ENCODE data around the gene TTLL13. TPM values are rescaled to one million over a fixed set of nuclear protein-coding genes. Genes with fewer than 3 reads are reported as not detected.

Gene TTLL13
- total and polyA plus RNA-seq, 9 of the 15 experiments (the other 6 are each of a cell fraction or from before 2014, with no cell fraction given): 0.05 to 0.24 (median 0.11) TPM; not detected in 1

DNA sequence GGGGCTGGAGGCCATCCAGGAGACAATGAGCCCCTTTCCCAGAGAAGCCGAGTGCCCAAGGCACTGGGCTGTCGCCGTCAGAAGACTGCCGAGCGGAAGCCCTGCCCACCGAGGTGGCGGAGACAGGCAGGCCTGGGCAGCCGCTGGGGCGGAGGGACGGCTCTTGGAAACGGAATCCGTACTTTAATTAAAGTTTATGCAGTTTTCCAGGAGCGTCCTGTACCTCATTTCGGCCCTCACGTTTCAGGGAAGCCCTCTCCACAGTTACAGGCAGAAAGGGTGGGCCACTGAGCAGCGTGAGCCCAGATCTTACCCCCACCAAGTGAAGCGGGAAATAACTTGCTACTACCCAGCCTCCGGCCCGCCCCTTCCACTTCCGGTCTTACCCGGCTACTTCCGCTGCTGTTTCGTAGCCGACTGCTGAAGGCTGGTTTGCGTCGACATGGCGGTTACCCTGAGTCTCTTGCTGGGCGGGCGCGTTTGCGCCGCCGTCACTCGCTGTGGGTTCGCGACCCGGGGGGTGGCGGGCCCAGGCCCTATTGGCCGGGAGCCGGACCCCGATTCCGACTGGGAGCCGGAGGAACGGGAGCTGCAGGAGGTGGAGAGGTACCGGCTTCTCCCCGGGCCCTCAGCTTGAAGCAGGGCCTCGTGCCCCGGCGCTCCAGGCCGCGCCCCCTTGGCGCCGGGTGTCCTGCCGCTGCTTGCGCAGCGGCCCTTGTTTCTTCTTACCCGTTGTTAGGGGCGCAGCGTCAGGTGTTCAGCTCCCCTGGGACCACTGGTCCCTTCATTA lies 16.1 kb downstream of the TTLL13 start, which contains the start of gene NGRN (continued):
- TF ChIP-seq, protein P1, sequence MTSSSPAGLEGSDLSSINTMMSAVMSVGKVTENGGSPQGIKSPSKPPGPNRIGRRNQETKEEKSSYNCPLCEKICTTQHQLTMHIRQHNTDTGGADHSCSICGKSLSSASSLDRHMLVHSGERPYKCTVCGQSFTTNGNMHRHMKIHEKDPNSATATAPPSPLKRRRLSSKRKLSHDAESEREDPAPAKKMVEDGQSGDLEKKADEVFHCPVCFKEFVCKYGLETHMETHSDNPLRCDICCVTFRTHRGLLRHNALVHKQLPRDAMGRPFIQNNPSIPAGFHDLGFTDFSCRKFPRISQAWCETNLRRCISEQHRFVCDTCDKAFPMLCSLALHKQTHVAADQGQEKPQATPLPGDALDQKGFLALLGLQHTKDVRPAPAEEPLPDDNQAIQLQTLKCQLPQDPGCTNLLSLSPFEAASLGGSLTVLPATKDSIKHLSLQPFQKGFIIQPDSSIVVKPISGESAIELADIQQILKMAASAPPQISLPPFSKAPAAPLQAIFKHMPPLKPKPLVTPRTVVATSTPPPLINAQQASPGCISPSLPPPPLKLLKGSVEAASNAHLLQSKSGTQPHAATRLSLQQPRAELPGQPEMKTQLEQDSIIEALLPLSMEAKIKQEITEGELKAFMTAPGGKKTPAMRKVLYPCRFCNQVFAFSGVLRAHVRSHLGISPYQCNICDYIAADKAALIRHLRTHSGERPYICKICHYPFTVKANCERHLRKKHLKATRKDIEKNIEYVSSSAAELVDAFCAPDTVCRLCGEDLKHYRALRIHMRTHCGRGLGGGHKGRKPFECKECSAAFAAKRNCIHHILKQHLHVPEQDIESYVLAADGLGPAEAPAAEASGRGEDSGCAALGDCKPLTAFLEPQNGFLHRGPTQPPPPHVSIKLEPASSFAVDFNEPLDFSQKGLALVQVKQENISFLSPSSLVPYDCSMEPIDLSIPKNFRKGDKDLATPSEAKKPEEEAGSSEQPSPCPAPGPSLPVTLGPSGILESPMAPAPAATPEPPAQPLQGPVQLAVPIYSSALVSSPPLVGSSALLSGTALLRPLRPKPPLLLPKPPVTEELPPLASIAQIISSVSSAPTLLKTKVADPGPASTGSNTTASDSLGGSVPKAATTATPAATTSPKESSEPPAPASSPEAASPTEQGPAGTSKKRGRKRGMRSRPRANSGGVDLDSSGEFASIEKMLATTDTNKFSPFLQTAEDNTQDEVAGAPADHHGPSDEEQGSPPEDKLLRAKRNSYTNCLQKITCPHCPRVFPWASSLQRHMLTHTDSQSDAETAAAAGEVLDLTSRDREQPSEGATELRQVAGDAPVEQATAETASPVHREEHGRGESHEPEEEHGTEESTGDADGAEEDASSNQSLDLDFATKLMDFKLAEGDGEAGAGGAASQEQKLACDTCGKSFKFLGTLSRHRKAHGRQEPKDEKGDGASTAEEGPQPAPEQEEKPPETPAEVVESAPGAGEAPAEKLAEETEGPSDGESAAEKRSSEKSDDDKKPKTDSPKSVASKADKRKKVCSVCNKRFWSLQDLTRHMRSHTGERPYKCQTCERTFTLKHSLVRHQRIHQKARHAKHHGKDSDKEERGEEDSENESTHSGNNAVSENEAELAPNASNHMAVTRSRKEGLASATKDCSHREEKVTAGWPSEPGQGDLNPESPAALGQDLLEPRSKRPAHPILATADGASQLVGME (CRISPR knock-in tag; IDR thresholded peaks at IDR 0.05): no peak; the same call in 1 of the 2 replicates
- TF ChIP-seq PHB (CRISPR knock-in tag; IDR thresholded peaks at IDR 0.05) (0 out of 2 replicates have a peak, but pooled peaks have one; percentile 34), ETV5 (CRISPR knock-in tag; IDR thresholded peaks at IDR 0.05; ENCODE audit: low read depth) (peak; percentile 83), ZNF668 (CRISPR knock-in tag; IDR thresholded peaks at IDR 0.05) (no peak), ZNF133 (CRISPR knock-in tag; IDR thresholded peaks at IDR 0.05) (no peak), BCL6 (CRISPR knock-in tag; IDR thresholded peaks at IDR 0.05) (no peak), YY1 (IDR thresholded peaks at IDR 0.05; ENCODE audit: borderline replicate concordance in 1 of 3, control insufficient read depth in 1 of 3, extremely low read depth in 1 of 3, insufficient read depth in 3 of 3, insufficient read length in 1 of 3, insufficient replicate concordance in 2 of 3, low read depth in 1 of 3, low read length in 2 of 3) (peak; percentile 10 to 91 (median 84)), HOXB6 (CRISPR knock-in tag; IDR thresholded peaks at IDR 0.05; ENCODE audit: borderline replicate concordance) (no peak), ZNF239 (CRISPR knock-in tag; IDR thresholded peaks at IDR 0.05) (no peak), C11orf30 (IDR thresholded peaks at IDR 0.05; ENCODE audit: low read depth) (peak; percentile 66), NFIX (CRISPR knock-in tag; IDR thresholded peaks at IDR 0.05; ENCODE audit: low read depth) (no peak), SRSF1 (IDR thresholded peaks at IDR 0.05; ENCODE audit: low read depth, low read length) (no peak)
- TF ChIP-seq, protein P2, sequence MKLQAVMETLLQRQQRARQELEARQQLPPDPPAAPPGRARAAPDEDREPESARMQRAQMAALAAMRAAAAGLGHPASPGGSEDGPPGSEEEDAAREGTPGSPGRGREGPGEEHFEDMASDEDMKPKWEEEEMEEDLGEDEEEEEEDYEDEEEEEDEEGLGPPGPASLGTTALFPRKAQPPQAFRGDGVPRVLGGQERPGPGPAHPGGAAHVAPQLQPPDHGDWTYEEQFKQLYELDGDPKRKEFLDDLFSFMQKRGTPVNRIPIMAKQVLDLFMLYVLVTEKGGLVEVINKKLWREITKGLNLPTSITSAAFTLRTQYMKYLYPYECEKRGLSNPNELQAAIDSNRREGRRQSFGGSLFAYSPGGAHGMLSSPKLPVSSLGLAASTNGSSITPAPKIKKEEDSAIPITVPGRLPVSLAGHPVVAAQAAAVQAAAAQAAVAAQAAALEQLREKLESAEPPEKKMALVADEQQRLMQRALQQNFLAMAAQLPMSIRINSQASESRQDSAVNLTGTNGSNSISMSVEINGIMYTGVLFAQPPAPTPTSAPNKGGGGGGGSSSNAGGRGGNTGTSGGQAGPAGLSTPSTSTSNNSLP (IDR thresholded peaks at IDR 0.05; ENCODE audit: borderline replicate concordance, low read depth, low read length): no peak
- TF ChIP-seq, protein P3, sequence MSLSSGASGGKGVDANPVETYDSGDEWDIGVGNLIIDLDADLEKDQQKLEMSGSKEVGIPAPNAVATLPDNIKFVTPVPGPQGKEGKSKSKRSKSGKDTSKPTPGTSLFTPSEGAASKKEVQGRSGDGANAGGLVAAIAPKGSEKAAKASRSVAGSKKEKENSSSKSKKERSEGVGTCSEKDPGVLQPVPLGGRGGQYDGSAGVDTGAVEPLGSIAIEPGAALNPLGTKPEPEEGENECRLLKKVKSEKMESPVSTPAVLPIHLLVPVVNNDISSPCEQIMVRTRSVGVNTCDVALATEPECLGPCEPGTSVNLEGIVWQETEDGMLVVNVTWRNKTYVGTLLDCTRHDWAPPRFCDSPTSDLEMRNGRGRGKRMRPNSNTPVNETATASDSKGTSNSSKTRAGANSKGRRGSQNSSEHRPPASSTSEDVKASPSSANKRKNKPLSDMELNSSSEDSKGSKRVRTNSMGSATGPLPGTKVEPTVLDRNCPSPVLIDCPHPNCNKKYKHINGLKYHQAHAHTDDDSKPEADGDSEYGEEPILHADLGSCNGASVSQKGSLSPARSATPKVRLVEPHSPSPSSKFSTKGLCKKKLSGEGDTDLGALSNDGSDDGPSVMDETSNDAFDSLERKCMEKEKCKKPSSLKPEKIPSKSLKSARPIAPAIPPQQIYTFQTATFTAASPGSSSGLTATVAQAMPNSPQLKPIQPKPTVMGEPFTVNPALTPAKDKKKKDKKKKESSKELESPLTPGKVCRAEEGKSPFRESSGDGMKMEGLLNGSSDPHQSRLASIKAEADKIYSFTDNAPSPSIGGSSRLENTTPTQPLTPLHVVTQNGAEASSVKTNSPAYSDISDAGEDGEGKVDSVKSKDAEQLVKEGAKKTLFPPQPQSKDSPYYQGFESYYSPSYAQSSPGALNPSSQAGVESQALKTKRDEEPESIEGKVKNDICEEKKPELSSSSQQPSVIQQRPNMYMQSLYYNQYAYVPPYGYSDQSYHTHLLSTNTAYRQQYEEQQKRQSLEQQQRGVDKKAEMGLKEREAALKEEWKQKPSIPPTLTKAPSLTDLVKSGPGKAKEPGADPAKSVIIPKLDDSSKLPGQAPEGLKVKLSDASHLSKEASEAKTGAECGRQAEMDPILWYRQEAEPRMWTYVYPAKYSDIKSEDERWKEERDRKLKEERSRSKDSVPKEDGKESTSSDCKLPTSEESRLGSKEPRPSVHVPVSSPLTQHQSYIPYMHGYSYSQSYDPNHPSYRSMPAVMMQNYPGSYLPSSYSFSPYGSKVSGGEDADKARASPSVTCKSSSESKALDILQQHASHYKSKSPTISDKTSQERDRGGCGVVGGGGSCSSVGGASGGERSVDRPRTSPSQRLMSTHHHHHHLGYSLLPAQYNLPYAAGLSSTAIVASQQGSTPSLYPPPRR (CRISPR knock-in tag; IDR thresholded peaks at IDR 0.05; ENCODE audit: borderline replicate concordance): no peak

All from K562 (cell line).